HUES64 (cell line): ENCODE data around the gene PMVK.

Experiments
- H3K27ac ChIP-seq: 2 replicates; pipeline ENCODE4 v1.7.0; 2013; ENCODE audit warnings: low read depth, low read length, inconsistent platforms
- H3K27me3 ChIP-seq: 2 replicates; pipeline ENCODE4 v1.6.1; 2013; ENCODE audit warnings: mild to moderate bottlenecking, low read length; ENCODE audit not compliant: insufficient read depth
- H3K36me3 ChIP-seq: 2 replicates; pipeline ENCODE4 v1.6.1; 2013; ENCODE audit warnings: mild to moderate bottlenecking, low read length; ENCODE audit not compliant: insufficient read depth
- H3K4me1 ChIP-seq: 2 replicates; pipeline ENCODE4 v1.6.1; 2013; ENCODE audit warnings: mild to moderate bottlenecking, low read length, moderate library complexity; ENCODE audit not compliant: insufficient read depth
- H3K4me3 ChIP-seq: 2 replicates; pipeline ENCODE4 v1.5.1; 2013; ENCODE audit warnings: mild to moderate bottlenecking, low read length, moderate library complexity
- H3K9ac ChIP-seq: 2 replicates; pipeline ENCODE4 v1.6.1; 2013; ENCODE audit warnings: mild to moderate bottlenecking, low read depth, low read length
- H3K9me3 ChIP-seq: 2 replicates; pipeline ENCODE4 v1.6.1; 2013; ENCODE audit warnings: low read depth, low read length; ENCODE audit not compliant: insufficient read depth
- WGBS: fragments of 150-250, 120-280 bp; methylation state at CpG from one replicate; pipeline ENCODE4 v1.1.7; 2013; ENCODE audit warnings: missing lambda C conversion rate; 5-methylcytosine and 5-hydroxymethylcytosine counted together

Gene PMVK

DNA sequence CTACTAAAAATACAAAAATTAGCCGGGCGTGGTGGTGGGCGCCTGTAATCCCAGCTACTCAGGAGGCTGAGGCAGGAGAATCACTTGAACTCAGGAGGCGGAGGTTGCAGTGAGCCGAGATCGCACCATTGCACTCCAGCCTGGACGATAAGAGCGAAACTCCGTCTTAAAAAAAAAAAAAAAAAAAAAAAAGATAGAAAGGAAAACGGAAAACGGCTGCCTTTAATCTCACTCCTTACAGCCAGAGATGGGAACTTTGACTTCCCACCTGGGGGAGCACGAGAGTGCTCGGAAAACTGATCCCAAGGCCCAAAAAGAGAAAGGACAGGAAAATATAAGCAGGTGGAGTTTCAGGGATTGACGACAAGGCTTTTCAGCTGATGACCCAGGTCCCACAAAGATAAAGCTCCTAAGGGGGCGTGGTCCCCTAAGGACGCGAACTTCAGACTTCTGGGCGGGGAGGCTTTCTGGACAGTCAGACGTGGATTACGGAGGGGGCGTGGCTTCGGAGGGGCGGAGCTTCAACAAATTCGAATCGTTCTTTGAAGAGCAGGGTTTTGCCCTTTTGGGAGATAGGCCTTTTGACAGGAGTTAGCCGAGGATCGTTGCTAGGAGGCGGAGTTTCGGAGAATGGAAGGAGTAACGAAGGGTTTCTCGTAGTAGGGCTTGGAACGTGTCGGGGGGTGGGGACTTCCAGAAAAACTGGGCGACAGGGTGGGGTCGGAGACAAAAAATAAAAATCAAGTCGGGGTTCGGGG is 37.0 kb upstream of the PMVK start:
- Histone ChIP-seq H3K9ac (peak overlapping the region; percentile 90), H3K4me1 (peaks cover 32% of the 10 kb centered on the region), H3K27me3 (no peaks in the 10 kb centered on the region), H3K27ac (peak overlapping the region; percentile 100), H3K9me3 (no peaks in the 10 kb centered on the region), H3K36me3 (peaks cover 11% of the 10 kb centered on the region), H3K4me3 (peak overlapping the region; percentile 81)
- WGBS: under 1% methylated on average over 31 of the region's 37 CpGs

- Histone ChIP-seq H3K36me3 (peaks cover 11% of the 10 kb centered on the region), H3K27me3 (no peaks in the 10 kb centered on the region), H3K4me1 (peaks cover 33% of the 10 kb centered on the region), H3K9me3 (no peaks in the 10 kb centered on the region), H3K27ac (peak overlapping the region; percentile 100), H3K4me3 (peak overlapping the region; percentile 81), H3K9ac (peak overlapping the region; percentile 90)
- 3% methylated on average over 16 of the region's 18 CpGs for WGBS
Measured at GRCh38 chr1:154972517-154973343, 36.2 kb upstream of the PMVK start.

GRCh38 chr1:154972213-154972516 is 35.6 kb upstream of the PMVK start:
- no peaks in the 10 kb centered on the region for H3K27me3 ChIP-seq
- 22% methylated on average over 2 of the region's 3 CpGs for WGBS
- H3K9ac ChIP-seq: peak overlapping the region; percentile 90
- H3K4me3 ChIP-seq: peak overlapping the region; percentile 81
- H3K27ac ChIP-seq: peak overlapping the region; percentile 100
- no peaks in the 10 kb centered on the region for H3K9me3 ChIP-seq
- H3K4me1 ChIP-seq: peaks cover 33% of the 10 kb centered on the region
- peaks cover 13% of the 10 kb centered on the region for H3K36me3 ChIP-seq

GRCh38 chr1:154971341-154971998 is 35.0 kb upstream of the PMVK start:
- peak overlapping the region; percentile 100 for H3K27ac ChIP-seq
- 60% methylated on average over 10 of the region's 10 CpGs for WGBS
- no peaks in the 10 kb centered on the region for H3K27me3 ChIP-seq
- H3K4me1 ChIP-seq: peaks cover 29% of the 10 kb centered on the region
- H3K9ac ChIP-seq: peak overlapping the region; percentile 73
- H3K9me3 ChIP-seq: no peaks in the 10 kb centered on the region
- H3K36me3 ChIP-seq: peaks cover 20% of the 10 kb centered on the region
- H3K4me3 ChIP-seq: peak overlapping the region; percentile 71

GRCh38 chr1:154970631-154971340 is 34.3 kb upstream of the PMVK start, which contains the start of gene SHC1:
Gene SHC1 (minus strand): TSS chr1:154970747. CDS start chr1:154970526, 221 bp downstream.
- H3K4me3 ChIP-seq: peak within 1 kb of the TSS; percentile 71
- H3K27me3 ChIP-seq: no peaks in the 10 kb centered on the region
- H3K9ac ChIP-seq: peak within 1 kb of the TSS; percentile 73
- H3K4me1 ChIP-seq: peaks cover 25% of the 10 kb centered on the region
- 1% methylated on average over 13 of the region's 15 CpGs for WGBS
- H3K27ac ChIP-seq: peak within 1 kb of the TSS; percentile 100
- H3K9me3 ChIP-seq: no peaks in the 10 kb centered on the region
- peaks cover 27% of the 10 kb centered on the region for H3K36me3 ChIP-seq

GRCh38 chr1:154969860-154970452 is 33.4 kb upstream of the PMVK start:
- Histone ChIP-seq H3K36me3 (peaks cover 34% of the 10 kb centered on the region), H3K9ac (peak overlapping the region; percentile 73), H3K9me3 (no peaks in the 10 kb centered on the region), H3K4me1 (peaks cover 25% of the 10 kb centered on the region), H3K27ac (peak overlapping the region; percentile 100), H3K4me3 (peak overlapping the region; percentile 71), H3K27me3 (no peaks in the 10 kb centered on the region)
- WGBS: 6% methylated on average over 21 of the region's 22 CpGs

GRCh38 chr1:154969246-154969645 is 32.7 kb upstream of the PMVK start:
- no peaks in the 10 kb centered on the region for H3K9me3 ChIP-seq
- 13% methylated on average over 3 of the region's 5 CpGs for WGBS
- H3K36me3 ChIP-seq: peaks cover 41% of the 10 kb centered on the region
- peak overlapping the region; percentile 73; the same call in 1 of the 2 replicates for H3K9ac ChIP-seq
- no peaks in the 10 kb centered on the region for H3K27me3 ChIP-seq
- H3K4me1 ChIP-seq: peaks cover 25% of the 10 kb centered on the region
- H3K4me3 ChIP-seq: peak overlapping the region; percentile 71
- no peak overlapping the region for H3K27ac ChIP-seq

DNA sequence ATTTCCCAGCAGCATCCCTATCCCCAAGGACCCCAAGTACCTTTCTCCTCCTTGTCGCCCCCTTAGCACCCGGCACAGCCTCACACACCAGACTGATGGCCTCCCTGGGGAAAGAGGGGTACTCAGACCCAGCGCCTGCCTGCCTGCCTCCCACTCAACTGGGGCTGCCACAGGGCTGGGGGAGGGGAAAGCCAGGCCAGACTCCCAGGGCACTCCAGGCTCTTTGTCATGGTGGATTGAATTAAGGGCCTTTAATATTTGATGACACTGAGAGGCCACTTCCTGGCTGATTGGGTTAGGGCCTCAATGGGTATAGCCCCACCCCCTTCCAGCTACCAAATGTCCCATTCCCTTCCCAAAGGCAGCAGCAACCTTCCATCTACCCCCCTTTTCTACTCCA is 32.2 kb upstream of the PMVK start:
- peak overlapping the region; percentile 73; the same call in 1 of the 2 replicates for H3K9ac ChIP-seq
- H3K27ac ChIP-seq: no peak overlapping the region
- no peaks in the 10 kb centered on the region for H3K27me3 ChIP-seq
- peak overlapping the region; percentile 71 for H3K4me3 ChIP-seq
- 80% methylated on average over 3 of the region's 3 CpGs for WGBS
- peaks cover 46% of the 10 kb centered on the region for H3K36me3 ChIP-seq
- H3K9me3 ChIP-seq: no peaks in the 10 kb centered on the region
- H3K4me1 ChIP-seq: peaks cover 25% of the 10 kb centered on the region

DNA sequence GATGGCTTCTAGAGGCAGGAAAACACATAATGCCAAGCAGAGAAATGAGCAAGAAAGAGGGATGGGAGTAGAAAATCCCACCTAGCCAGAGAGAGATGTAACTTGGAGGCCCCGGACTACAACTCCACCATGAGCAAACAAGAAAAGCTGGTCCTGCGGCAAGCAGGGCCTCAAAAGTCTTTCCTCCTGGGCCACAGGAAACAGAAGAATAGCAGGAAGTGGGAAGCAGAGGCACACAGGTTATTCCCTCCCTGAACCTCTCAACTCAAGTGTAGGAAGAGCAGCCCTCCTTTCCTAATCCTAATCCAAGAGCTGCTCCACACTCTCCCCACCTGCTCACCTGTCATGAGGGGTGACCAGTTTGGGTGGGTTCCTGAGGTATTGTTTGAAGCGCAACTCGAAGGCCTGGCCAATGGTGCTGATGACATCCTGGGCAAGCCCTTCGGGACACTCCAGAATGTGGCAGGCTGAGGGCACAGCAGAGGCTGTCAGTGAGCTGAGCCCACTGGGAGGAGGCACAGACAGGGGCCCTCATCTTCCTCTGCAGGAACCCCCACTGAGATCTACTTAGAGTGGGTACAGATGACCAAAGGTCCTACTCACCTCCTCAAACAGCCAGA is 30.9 kb upstream of the PMVK start:
- no peaks in the 10 kb centered on the region for H3K9me3 ChIP-seq
- WGBS: 95% methylated on average over 5 of the region's 5 CpGs
- H3K36me3 ChIP-seq: peaks cover 58% of the 10 kb centered on the region
- H3K9ac ChIP-seq: no peak overlapping the region
- peaks cover 21% of the 10 kb centered on the region for H3K4me1 ChIP-seq
- H3K27me3 ChIP-seq: no peaks in the 10 kb centered on the region
- no peak overlapping the region for H3K4me3 ChIP-seq
- no peak overlapping the region for H3K27ac ChIP-seq

DNA sequence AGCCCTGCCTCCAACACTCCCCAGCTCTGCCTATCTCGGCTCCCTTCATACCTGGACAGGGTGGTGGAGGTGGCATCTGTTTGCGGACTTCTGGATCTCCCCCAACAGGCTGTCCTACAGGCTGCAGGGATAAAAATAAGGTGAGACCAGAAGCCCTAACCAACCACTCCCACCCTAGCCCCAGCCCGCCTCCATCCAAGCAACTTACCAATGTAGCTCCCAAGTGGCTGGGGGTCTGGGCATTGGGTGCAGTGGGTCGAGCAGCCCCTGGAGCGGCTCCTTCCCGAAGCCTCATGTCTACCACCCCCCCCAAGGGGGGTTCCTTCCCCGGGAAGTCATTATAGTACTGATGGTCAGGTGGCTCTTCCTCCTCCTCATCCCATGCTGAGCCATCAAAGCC is 29.6 kb upstream of the PMVK start:
- no peak overlapping the region for H3K27ac ChIP-seq

More for the DNA sequence above, 29.6 kb upstream of the PMVK start:
- Histone ChIP-seq H3K9me3 (no peaks in the 10 kb centered on the region), H3K9ac (no peak overlapping the region), H3K4me1 (peaks cover 10% of the 10 kb centered on the region; the same call in 1 of the 2 replicates), H3K27me3 (no peaks in the 10 kb centered on the region), H3K36me3 (peaks cover 60% of the 10 kb centered on the region), H3K4me3 (no peak overlapping the region)
- 98% methylated on average over 5 of the region's 7 CpGs for WGBS
